A673 (cell line): ENCODE measurements around the gene GOLPH3L.

Source experiments
- CTCF ChIP-seq: fragments of 300-800, 200-600 bp; sonication (generic); conservative IDR thresholded peaks from 2 replicates; pipeline ENCODE4 v1.5.1; 2017; ENCODE audit warnings: low read depth, mild to moderate bottlenecking, antibody characterized with exemption, low read length, moderate library complexity, mixed read lengths
- EZH2 ChIP-seq: fragments of 200-600 bp; sonication (generic); IDR thresholded peaks from 2 replicates; pipeline ENCODE4 v1.6.1; 2017; ENCODE audit warnings: borderline replicate concordance, low read depth, mild to moderate bottlenecking, mixed read lengths, antibody characterized with exemption, low read length; ENCODE audit not compliant: poor library complexity, severe bottlenecking

GRCh38 chr1:150696995-150697927, at the start of gene GOLPH3L:
- no peak for TF ChIP-seq CTCF
- TF ChIP-seq EZH2, result no peak
